IPS DF 4.7 (cell line): ENCODE measurements around the gene HDAC11.
"Not testable (repeated sequence)": the region's sequence is repeated elsewhere in the genome, so short reads cannot be mapped to it uniquely, and the experiment has no call there.

Experiments
- DNase-seq: peaks from one replicate; pipeline ENCODE4 v3.0.0-alpha.2; 2013; ENCODE audit warnings: low spot score; ENCODE audit errors: extremely low read depth

Gene HDAC11

GRCh38 chr3:13479582-13480339 lies at the start of gene HDAC11:
Gene HDAC11, plus strand, starts transcription at chr3:13480306. Its CDS starts 42 bp downstream, at chr3:13480348.
- no peak for DNase-seq

- DNase-seq, result not testable (repeated sequence)
Observed at GRCh38 chr3:13430411-13430875, 49.7 kb upstream of the HDAC11 start.

- DNase-seq, result no peak
Observed at GRCh38 chr3:13432093-13432492, 48.0 kb upstream of the HDAC11 start.

- DNase-seq, result no peak
Observed at GRCh38 chr3:13433912-13434311, 46.2 kb upstream of the HDAC11 start.

- DNase-seq, result not testable (repeated sequence)
Observed at GRCh38 chr3:13436213-13436612, 43.9 kb upstream of the HDAC11 start.

- DNase-seq, result no peak
Observed at GRCh38 chr3:13440204-13440817, 39.8 kb upstream of the HDAC11 start.

GRCh38 chr3:13442882-13443281 lies 37.2 kb upstream of the HDAC11 start:
- not testable (repeated sequence) for DNase-seq

GRCh38 chr3:13451301-13451673 lies 28.8 kb upstream of the HDAC11 start:
- DNase-seq, result no peak

- no peak for DNase-seq
Observed at GRCh38 chr3:13452490-13453335, 27.4 kb upstream of the HDAC11 start.

GRCh38 chr3:13455644-13456043 lies 24.5 kb upstream of the HDAC11 start:
- DNase-seq, result no peak

GRCh38 chr3:13457593-13457992 lies 22.5 kb upstream of the HDAC11 start:
- DNase-seq, result no peak

- no peak for DNase-seq
Observed at GRCh38 chr3:13459605-13460340, 20.3 kb upstream of the HDAC11 start.

GRCh38 chr3:13460341-13460736 lies 19.8 kb upstream of the HDAC11 start:
- DNase-seq, result no peak

GRCh38 chr3:13461169-13462124 lies 18.7 kb upstream of the HDAC11 start:
- no peak for DNase-seq

- DNase-seq, result no peak
Observed at GRCh38 chr3:13462125-13462629, 17.9 kb upstream of the HDAC11 start.

- DNase-seq, result no peak
Observed at GRCh38 chr3:13462822-13463221, 17.3 kb upstream of the HDAC11 start.

GRCh38 chr3:13463618-13464400 lies 16.3 kb upstream of the HDAC11 start:
- DNase-seq, result no peak

GRCh38 chr3:13465236-13465873 lies 14.8 kb upstream of the HDAC11 start:
- no peak for DNase-seq

GRCh38 chr3:13466781-13467180 lies 13.3 kb upstream of the HDAC11 start:
- DNase-seq, result no peak
